GM21529 (cell line): ENCODE data around the gene BBOF1.
A peak's percentile ranks its signal among the peaks of the same experiment; 100 is the strongest.
"Not testable (repeated sequence)": the region's sequence is repeated elsewhere in the genome, so short reads cannot be mapped to it uniquely, and the experiment has no call there.

Source experiments
- ATAC-seq: cut with Tn5 transposase; IDR thresholded peaks from one replicate; pipeline ENCODE4 v1.9.1; 2021; ENCODE audit not compliant: unreplicated experiment

BBOF1 gene, protein sequence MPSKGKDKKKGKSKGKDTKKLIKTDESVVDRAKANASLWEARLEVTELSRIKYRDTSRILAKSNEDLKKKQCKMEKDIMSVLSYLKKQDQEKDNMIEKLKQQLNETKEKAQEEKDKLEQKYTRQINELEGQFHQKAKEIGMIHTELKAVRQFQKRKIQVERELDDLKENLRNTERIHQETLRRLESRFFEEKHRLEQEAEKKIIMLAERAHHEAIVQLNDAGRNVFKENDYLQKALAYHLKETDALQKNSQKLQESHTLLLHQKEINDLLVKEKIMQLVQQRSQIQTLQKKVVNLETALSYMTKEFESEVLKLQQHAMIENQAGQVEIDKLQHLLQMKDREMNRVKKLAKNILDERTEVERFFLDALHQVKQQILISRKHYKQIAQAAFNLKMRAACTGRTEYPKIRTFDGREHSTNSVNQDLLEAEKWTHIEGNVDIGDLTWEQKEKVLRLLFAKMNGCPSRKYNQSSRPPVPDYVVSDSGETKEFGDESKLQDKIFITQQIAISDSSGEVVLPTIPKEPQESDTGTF

GRCh38 chr14:74018586-74019407 lies at the start of gene BBOF1, which contains the start of gene ENTPD5:
Gene BBOF1 (plus strand): TSS chr14:74019349. CDS start chr14:74019479, 130 bp downstream.
Gene ENTPD5 (minus strand): TSS chr14:74019288. CDS start chr14:73988102, 31,186 bp downstream.
- ATAC-seq: peak; percentile 90

GRCh38 chr14:73973497-73973896 lies 45.7 kb upstream of the BBOF1 start:
- ATAC-seq: no peak

- no peak for ATAC-seq
These were observed 43.0 kb upstream of the BBOF1 start for GRCh38 chr14:73976125-73976524.

- ATAC-seq: no peak
These were observed 41.3 kb upstream of the BBOF1 start for GRCh38 chr14:73977896-73978295.

DNA sequence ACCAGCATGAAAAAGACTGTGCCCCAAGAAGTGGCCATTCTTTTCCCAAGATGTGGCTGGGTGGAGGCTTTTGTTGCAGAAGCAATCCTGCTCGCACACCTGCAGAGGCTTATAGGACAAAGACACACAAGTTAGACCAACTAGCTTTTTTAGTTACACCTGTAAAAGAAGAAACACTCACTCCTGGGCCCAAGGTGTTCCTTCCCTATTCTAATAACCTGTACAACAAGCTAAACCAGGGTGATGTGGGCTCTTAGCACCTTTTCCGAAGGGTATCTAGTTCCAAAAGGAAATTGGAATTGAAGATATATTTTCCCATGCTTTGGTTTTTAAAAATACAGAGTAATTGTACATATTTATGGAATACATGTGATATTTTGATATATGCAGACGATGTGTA lies 31.1 kb upstream of the BBOF1 start:
- no peak for ATAC-seq

- ATAC-seq: not testable (repeated sequence)
These were observed 30.5 kb upstream of the BBOF1 start for GRCh38 chr14:73988656-73989055.

DNA sequence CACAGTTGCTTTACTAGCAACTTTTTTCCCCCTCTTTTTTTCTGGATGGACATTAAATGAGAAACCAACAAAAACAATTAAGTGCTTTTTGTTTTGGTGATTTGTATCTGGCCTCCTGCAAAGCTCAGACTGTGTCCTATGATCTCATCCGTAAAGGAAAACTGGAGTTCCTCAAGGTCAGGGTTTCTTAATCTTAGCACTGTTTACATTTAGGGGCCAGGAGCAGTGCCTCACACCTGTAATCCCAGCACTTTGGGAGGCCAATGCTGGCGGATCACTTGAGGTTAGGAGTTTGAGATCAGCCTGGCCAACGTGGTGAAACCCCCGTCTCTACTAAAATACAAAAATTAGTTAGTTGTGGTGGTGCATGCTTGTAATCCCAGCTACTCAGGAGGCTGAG lies 28.1 kb upstream of the BBOF1 start:
- no peak for ATAC-seq

DNA sequence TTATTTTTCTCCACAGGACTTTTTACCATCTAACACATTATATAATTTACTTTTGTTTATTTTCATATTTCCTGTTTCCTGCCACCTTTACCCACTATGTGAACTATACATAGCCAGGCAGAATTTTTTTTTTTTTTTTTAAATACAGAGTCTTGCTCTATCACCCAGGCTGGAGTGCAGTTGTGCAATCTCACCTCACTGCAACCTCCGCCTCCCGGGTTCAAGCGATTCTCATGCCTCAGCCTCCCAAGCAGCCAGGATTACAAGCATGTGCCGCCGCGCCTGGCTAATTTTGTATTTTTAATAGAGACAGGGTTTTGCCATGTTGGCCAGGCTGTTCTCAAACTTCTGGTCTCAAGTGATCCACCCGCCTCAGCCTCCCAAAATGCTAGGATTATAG lies 24.2 kb upstream of the BBOF1 start:
- not testable (repeated sequence) for ATAC-seq

GRCh38 chr14:73995977-73996378 lies 23.2 kb upstream of the BBOF1 start:
- ATAC-seq: no peak

- ATAC-seq: no peak
These were observed 22.4 kb upstream of the BBOF1 start for GRCh38 chr14:73996731-73997107.

- ATAC-seq: no peak
These were observed 21.8 kb upstream of the BBOF1 start for GRCh38 chr14:73997108-73997943.

DNA sequence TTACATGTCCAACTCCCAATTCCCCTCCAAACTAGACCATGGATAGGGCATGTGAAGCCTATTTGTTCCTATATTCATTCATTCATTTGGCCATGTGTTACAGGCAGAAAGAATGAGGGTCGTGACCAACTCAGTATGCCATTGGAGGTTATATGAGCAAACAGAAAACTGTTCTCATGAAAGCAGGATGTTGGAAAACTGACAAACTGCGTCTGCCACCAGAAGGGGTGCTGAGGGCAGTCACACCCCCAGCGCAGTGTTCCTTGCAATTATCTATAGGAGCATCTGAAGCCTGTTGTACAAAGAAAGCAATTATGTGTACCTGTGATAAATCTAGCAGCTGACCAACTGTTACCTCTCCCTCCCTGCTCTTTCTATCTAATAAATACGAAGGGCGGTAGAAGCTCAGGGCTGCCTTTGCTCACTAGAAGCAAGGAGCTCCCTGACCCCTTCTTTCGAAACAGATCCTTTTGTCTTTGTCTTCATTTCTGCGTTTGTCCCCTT lies 21.2 kb upstream of the BBOF1 start:
- ATAC-seq: no peak

DNA sequence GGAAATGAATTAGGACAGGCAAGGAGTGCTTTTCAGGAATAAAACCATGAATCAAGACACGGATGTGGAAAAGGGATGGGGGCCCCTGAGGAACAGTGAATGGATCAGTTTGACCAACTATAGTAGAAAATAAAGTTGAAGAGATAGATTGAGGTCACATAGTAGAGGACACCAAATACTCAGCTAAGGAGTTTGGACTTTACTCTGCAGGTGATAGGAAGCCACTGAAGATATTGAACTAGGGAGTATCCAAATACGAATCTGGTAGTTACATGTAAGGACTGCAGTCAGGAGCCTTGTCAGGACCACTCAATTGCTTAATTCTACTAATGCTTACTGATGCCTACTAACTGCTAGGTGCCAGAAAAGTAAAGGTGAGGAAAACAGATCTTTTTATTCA lies 20.4 kb upstream of the BBOF1 start:
- ATAC-seq: no peak

- ATAC-seq: not testable (repeated sequence)
These were observed 13.5 kb upstream of the BBOF1 start for GRCh38 chr14:74005664-74006063.

DNA sequence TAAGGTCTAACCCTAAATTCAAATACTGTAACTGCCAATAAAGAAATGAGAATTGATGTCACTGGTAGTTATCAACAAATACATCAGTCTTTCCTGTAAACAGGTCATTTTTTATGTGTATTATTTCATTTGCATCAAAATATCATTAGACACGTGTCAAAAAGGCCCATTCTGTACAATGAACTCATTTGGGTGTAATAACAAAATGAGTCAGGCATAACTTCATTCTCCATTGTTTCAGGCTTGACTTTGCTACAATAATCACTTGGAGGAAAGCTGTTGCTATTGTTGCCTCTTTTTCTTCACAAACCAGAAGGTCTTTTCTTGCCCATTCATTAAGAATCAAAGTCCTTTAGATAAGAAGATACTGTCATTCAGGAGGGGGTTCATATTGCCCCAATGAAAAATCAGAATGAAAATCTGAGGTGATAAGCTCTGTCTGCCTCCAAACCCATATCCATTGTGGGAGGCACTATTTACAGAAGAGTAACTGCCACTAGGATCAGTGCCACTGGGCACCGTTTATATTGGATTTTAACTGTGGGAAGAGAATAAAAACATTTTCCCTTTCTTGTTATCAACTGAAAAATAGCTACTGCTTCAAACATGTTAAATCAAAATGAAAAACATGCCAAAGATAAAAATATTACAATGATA lies 10.2 kb upstream of the BBOF1 start:
- ATAC-seq: no peak

DNA sequence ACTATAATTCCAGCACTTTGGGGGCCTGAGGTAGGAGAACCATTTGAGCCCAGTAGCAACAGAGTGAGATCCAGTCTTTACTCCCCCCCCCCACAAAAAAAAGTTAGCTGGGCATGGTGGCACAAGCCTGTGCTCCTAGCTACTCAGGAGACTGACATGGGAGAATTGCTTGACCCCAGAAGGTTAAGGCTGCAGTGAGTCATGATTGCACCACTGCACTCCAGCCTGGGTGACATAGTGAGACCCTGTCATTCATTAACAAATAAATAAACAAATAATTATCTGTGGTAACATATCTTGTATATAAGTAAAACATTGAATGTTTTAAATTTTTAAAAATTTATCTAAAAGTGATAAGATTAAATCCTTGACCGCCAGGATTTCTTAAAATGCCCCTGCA lies 4.8 kb upstream of the BBOF1 start:
- no peak for ATAC-seq

GRCh38 chr14:74015176-74015575 lies 4.0 kb upstream of the BBOF1 start:
- ATAC-seq: no peak

DNA sequence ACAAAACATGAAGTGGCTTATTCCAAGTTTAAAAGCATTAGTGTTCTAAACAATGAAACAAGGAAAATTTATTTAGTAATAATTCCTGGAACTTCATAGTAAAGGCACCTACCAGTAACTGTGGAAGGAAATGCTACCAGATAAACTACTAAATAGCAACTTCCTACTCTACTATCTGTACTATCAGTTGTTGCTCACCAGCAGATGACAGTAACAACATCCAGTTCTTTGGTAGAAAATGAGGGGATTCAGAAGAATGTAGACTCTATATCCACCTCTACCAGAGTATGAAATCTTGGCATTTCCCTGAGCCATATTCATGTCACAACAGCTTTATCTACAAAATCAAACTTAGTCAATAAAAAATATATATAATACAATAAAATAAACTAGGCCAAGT lies 3.2 kb upstream of the BBOF1 start:
- ATAC-seq: no peak

GRCh38 chr14:74018174-74018585 lies 969 bp upstream of the BBOF1 start:
- no peak for ATAC-seq
